ENCODE measurements around the gene EXD3. TPM values are rescaled to one million over a fixed set of nuclear protein-coding genes. Genes with fewer than 3 reads are reported as not detected.
"Not testable (repeated sequence)": the region's sequence is repeated elsewhere in the genome, so short reads cannot be mapped to it uniquely, and the experiment has no call there.

Gene EXD3
- total and polyA plus RNA-seq, 2 experiments from 2014 or later: 32.3 to 72.1 TPM

GRCh38 chr9:137333016-137333671 lies 89.8 kb downstream of the EXD3 start:
- Histone ChIP-seq H3K36me3 (no peaks in the 10 kb centered on the region), H3K4me1 (ENCODE audit: low read depth) (no peaks in the 10 kb centered on the region), H3K4me3 (no peak overlapping the region), H3K27ac (no peak overlapping the region), H3K9me3 (ENCODE audit: low read depth) (no peaks in the 10 kb centered on the region), H3K27me3 (no peaks in the 10 kb centered on the region)
- no peak for DNase-seq (ENCODE audit: low read depth in 1 of 2, low spot score in 1 of 2)
- no peak for TF ChIP-seq CTCF (IDR thresholded peaks at IDR 0.05; ENCODE audit: low read depth, low read length)

GRCh38 chr9:137331929-137332328 lies 91.0 kb downstream of the EXD3 start:
- H3K4me1 ChIP-seq (ENCODE audit: low read depth): no peaks in the 10 kb centered on the region
- H3K27ac ChIP-seq: no peak overlapping the region
- no peak for DNase-seq (ENCODE audit: low read depth in 1 of 2, low spot score in 1 of 2)
- H3K4me3 ChIP-seq: no peak overlapping the region
- no peaks in the 10 kb centered on the region for H3K27me3 ChIP-seq
- no peaks in the 10 kb centered on the region for H3K36me3 ChIP-seq
- no peaks in the 10 kb centered on the region for H3K9me3 ChIP-seq (ENCODE audit: low read depth)
- TF ChIP-seq CTCF (IDR thresholded peaks at IDR 0.05; ENCODE audit: low read depth, low read length): no peak

- Histone ChIP-seq H3K4me3 (no peak overlapping the region), H3K27ac (no peak overlapping the region), H3K27me3 (no peaks in the 10 kb centered on the region), H3K4me1 (ENCODE audit: low read depth) (no peaks in the 10 kb centered on the region), H3K36me3 (no peaks in the 10 kb centered on the region), H3K9me3 (ENCODE audit: low read depth) (no peaks in the 10 kb centered on the region)
- DNase-seq (ENCODE audit: low read depth in 1 of 2, low spot score in 1 of 2): no peak
- TF ChIP-seq CTCF (IDR thresholded peaks at IDR 0.05; ENCODE audit: low read depth, low read length): no peak
Observed at GRCh38 chr9:137330689-137331088, 92.3 kb downstream of the EXD3 start.

- H3K27ac ChIP-seq; DNase-seq (ENCODE audit: low read depth in 1 of 2, low spot score in 1 of 2); H3K4me1 ChIP-seq (ENCODE audit: low read depth): not testable (repeated sequence)
Observed at GRCh38 chr9:137329590-137329989, 93.4 kb downstream of the EXD3 start.

GRCh38 chr9:137327641-137328550 lies 95.1 kb downstream of the EXD3 start:
- not testable (repeated sequence) for H3K36me3 ChIP-seq; H3K4me3 ChIP-seq; H3K27me3 ChIP-seq; H3K4me1 ChIP-seq (ENCODE audit: low read depth); DNase-seq (ENCODE audit: low read depth in 1 of 2, low spot score in 1 of 2); H3K27ac ChIP-seq; H3K9me3 ChIP-seq (ENCODE audit: low read depth)

More at GRCh38 chr9:137329590-137329989, 93.4 kb downstream of the EXD3 start:
- not testable (repeated sequence) for H3K27me3 ChIP-seq; H3K4me3 ChIP-seq; H3K36me3 ChIP-seq; H3K9me3 ChIP-seq (ENCODE audit: low read depth)

GRCh38 chr9:137326445-137327065 lies 96.4 kb downstream of the EXD3 start:
- TF ChIP-seq CTCF (IDR thresholded peaks at IDR 0.05; ENCODE audit: low read depth, low read length): no peak
- no peaks in the 10 kb centered on the region for H3K36me3 ChIP-seq
- H3K27ac ChIP-seq: no peak overlapping the region
- DNase-seq (ENCODE audit: low read depth in 1 of 2, low spot score in 1 of 2): no peak
- no peaks in the 10 kb centered on the region for H3K27me3 ChIP-seq
- H3K4me1 ChIP-seq (ENCODE audit: low read depth): no peaks in the 10 kb centered on the region
- H3K9me3 ChIP-seq (ENCODE audit: low read depth): no peaks in the 10 kb centered on the region
- H3K4me3 ChIP-seq: no peak overlapping the region

Measured in cardiac muscle cell (in vitro differentiated cells and primary cell).